Central memory CD8-positive, alpha-beta T cell (primary cell): ENCODE results near the gene MRAP.
"Not testable (repeated sequence)": the region's sequence is repeated elsewhere in the genome, so short reads cannot be mapped to it uniquely, and the experiment has no call there.

Experiments used
- ATAC-seq: fragments of 150-1000 bp; cut with Tn5 transposase; replicated peaks from 2 replicates; pipeline ENCODE4 v1.10.0; 2022; ENCODE audit warnings: mild to moderate bottlenecking, moderate FRiP score, moderate number of reproducible peaks; ENCODE audit not compliant: poor library complexity, severe bottlenecking; ENCODE audit errors: extremely low read depth
- DNase-seq, 2 donors: peaks; one replicate each; pipeline ENCODE4 v3.0.0; 2021; ENCODE audit warnings: low spot score in 2 of 2
- H3K27ac Mint-ChIP-seq: one replicate; pipeline ENCODE4 v1.8.0; 2022; ENCODE audit warnings: low read depth, mild to moderate bottlenecking, moderate library complexity, mixed read lengths
- H3K27me3 Mint-ChIP-seq: one replicate; pipeline ENCODE4 v1.8.0; 2022; ENCODE audit warnings: mixed read lengths
- H3K36me3 Mint-ChIP-seq: one replicate; pipeline ENCODE4 v1.8.0; 2022; ENCODE audit warnings: mild to moderate bottlenecking, moderate library complexity, mixed read lengths; ENCODE audit not compliant: insufficient read depth
- H3K4me1 Mint-ChIP-seq: one replicate; pipeline ENCODE4 v1.8.0; 2022; ENCODE audit warnings: mixed read lengths
- H3K4me3 Mint-ChIP-seq: one replicate; pipeline ENCODE4 v1.8.0; 2022; ENCODE audit warnings: mild to moderate bottlenecking, moderate library complexity, mixed read lengths
- H3K9me3 Mint-ChIP-seq: one replicate; pipeline ENCODE4 v1.8.0; 2022; ENCODE audit warnings: mixed read lengths

Gene MRAP

GRCh38 chr21:32303385-32303784, 4.7 kb downstream of the MRAP start:
- ATAC-seq (no peak), DNase-seq (no peak)
- H3K27ac Mint-ChIP-seq, result no peak overlapping the region
- H3K36me3 Mint-ChIP-seq, result peaks cover 2% of the 10 kb centered on the region
- no peaks in the 10 kb centered on the region for H3K27me3 Mint-ChIP-seq
- no peaks in the 10 kb centered on the region for H3K9me3 Mint-ChIP-seq
- H3K4me1 Mint-ChIP-seq, result no peaks in the 10 kb centered on the region
- no peak overlapping the region for H3K4me3 Mint-ChIP-seq

GRCh38 chr21:32304998-32305397, 6.3 kb downstream of the MRAP start:
- Mint-ChIP-seq H3K27me3 (no peaks in the 10 kb centered on the region), H3K36me3 (peaks cover 3% of the 10 kb centered on the region), H3K9me3 (no peaks in the 10 kb centered on the region), H3K4me1 (no peaks in the 10 kb centered on the region), H3K27ac (no peak overlapping the region), H3K4me3 (no peak overlapping the region)
- DNase-seq, result no peak
- ATAC-seq, result no peak

- peaks cover 9% of the 10 kb centered on the region for H3K36me3 Mint-ChIP-seq
- no peak overlapping the region for H3K4me3 Mint-ChIP-seq
- H3K27ac Mint-ChIP-seq, result no peak overlapping the region
- no peak for DNase-seq
- no peak for ATAC-seq
- no peaks in the 10 kb centered on the region for H3K27me3 Mint-ChIP-seq
- no peaks in the 10 kb centered on the region for H3K9me3 Mint-ChIP-seq
- H3K4me1 Mint-ChIP-seq, result no peaks in the 10 kb centered on the region
Observed at GRCh38 chr21:32306021-32306780, 7.5 kb downstream of the MRAP start.

- Mint-ChIP-seq H3K4me1 (no peaks in the 10 kb centered on the region), H3K4me3 (no peak overlapping the region), H3K27ac (no peak overlapping the region), H3K36me3 (peaks cover 12% of the 10 kb centered on the region), H3K27me3 (no peaks in the 10 kb centered on the region), H3K9me3 (no peaks in the 10 kb centered on the region)
- DNase-seq (no peak), ATAC-seq (no peak)
Observed at GRCh38 chr21:32307706-32308105, 9.1 kb downstream of the MRAP start.

- ATAC-seq (no peak), DNase-seq (no peak)
- Mint-ChIP-seq H3K9me3 (no peaks in the 10 kb centered on the region), H3K4me1 (no peaks in the 10 kb centered on the region), H3K36me3 (peaks cover 15% of the 10 kb centered on the region), H3K27ac (no peak overlapping the region), H3K4me3 (no peak overlapping the region), H3K27me3 (no peaks in the 10 kb centered on the region)
Observed at GRCh38 chr21:32308696-32309095, 10.0 kb downstream of the MRAP start.

GRCh38 chr21:32309906-32310460, 11.3 kb downstream of the MRAP start:
- no peaks in the 10 kb centered on the region for H3K9me3 Mint-ChIP-seq
- no peak overlapping the region for H3K27ac Mint-ChIP-seq

GRCh38 chr21:32310976-32311375, 12.3 kb downstream of the MRAP start:
- H3K27me3 Mint-ChIP-seq, H3K9me3 Mint-ChIP-seq, H3K4me3 Mint-ChIP-seq, ATAC-seq, H3K4me1 Mint-ChIP-seq, H3K27ac Mint-ChIP-seq, DNase-seq: not testable (repeated sequence)
- peaks cover 26% of the 10 kb centered on the region for H3K36me3 Mint-ChIP-seq

More at GRCh38 chr21:32309906-32310460, 11.3 kb downstream of the MRAP start:
- DNase-seq (no peak), ATAC-seq (no peak)
- no peaks in the 10 kb centered on the region for H3K27me3 Mint-ChIP-seq
- no peaks in the 10 kb centered on the region for H3K4me1 Mint-ChIP-seq
- peaks cover 23% of the 10 kb centered on the region for H3K36me3 Mint-ChIP-seq
- no peak overlapping the region for H3K4me3 Mint-ChIP-seq

GRCh38 chr21:32311621-32312020, 13.0 kb downstream of the MRAP start:
- H3K27me3 Mint-ChIP-seq, result no peaks in the 10 kb centered on the region
- H3K27ac Mint-ChIP-seq, result peak overlapping the region; percentile 68
- H3K9me3 Mint-ChIP-seq, result no peaks in the 10 kb centered on the region
- peaks cover 26% of the 10 kb centered on the region for H3K36me3 Mint-ChIP-seq
- ATAC-seq (no peak), DNase-seq (no peak)
- H3K4me3 Mint-ChIP-seq, result no peak overlapping the region
- H3K4me1 Mint-ChIP-seq, result no peaks in the 10 kb centered on the region

GRCh38 chr21:32312326-32312725, 13.7 kb downstream of the MRAP start:
- DNase-seq, result no peak
- H3K27me3 Mint-ChIP-seq, result no peaks in the 10 kb centered on the region
- H3K4me1 Mint-ChIP-seq, result no peaks in the 10 kb centered on the region
- ATAC-seq, result no peak
- no peak overlapping the region for H3K27ac Mint-ChIP-seq
- no peak overlapping the region for H3K4me3 Mint-ChIP-seq
- peaks cover 30% of the 10 kb centered on the region for H3K36me3 Mint-ChIP-seq
- H3K9me3 Mint-ChIP-seq, result no peaks in the 10 kb centered on the region

GRCh38 chr21:32312976-32313375, 14.3 kb downstream of the MRAP start:
- no peak for ATAC-seq

GRCh38 chr21:32314806-32315205, 16.2 kb downstream of the MRAP start:
- no peaks in the 10 kb centered on the region for H3K9me3 Mint-ChIP-seq
- ATAC-seq (no peak), DNase-seq (no peak)
- H3K27ac Mint-ChIP-seq, result no peak overlapping the region
- H3K27me3 Mint-ChIP-seq, result no peaks in the 10 kb centered on the region
- H3K4me3 Mint-ChIP-seq, result no peak overlapping the region
- no peaks in the 10 kb centered on the region for H3K4me1 Mint-ChIP-seq
- peaks cover 33% of the 10 kb centered on the region for H3K36me3 Mint-ChIP-seq

More at GRCh38 chr21:32312976-32313375, 14.3 kb downstream of the MRAP start:
- Mint-ChIP-seq H3K36me3 (peaks cover 30% of the 10 kb centered on the region), H3K27ac (no peak overlapping the region), H3K4me1 (no peaks in the 10 kb centered on the region), H3K4me3 (no peak overlapping the region), H3K27me3 (no peaks in the 10 kb centered on the region), H3K9me3 (no peaks in the 10 kb centered on the region)
- no peak for DNase-seq

- Mint-ChIP-seq H3K27ac (no peak overlapping the region), H3K27me3 (no peaks in the 10 kb centered on the region), H3K4me1 (no peaks in the 10 kb centered on the region), H3K4me3 (no peak overlapping the region), H3K36me3 (peaks cover 32% of the 10 kb centered on the region), H3K9me3 (no peaks in the 10 kb centered on the region)
- ATAC-seq (no peak), DNase-seq (no peak)
Observed at GRCh38 chr21:32315511-32316281, 17.0 kb downstream of the MRAP start.
